ENCODE data around the gene PSMB5.

The PSMB5 gene

GRCh38 chr14:23034498-23035302, at the start of gene PSMB5:
Gene PSMB5 (minus strand): TSS chr14:23034900. CDS start chr14:23034881, 19 bp downstream.
- peak; percentile 75 for DNase-seq

- no peak for DNase-seq
These were observed 45.8 kb upstream of the PSMB5 start for GRCh38 chr14:23080474-23080873.

- no peak for DNase-seq
These were observed 45.0 kb upstream of the PSMB5 start for GRCh38 chr14:23079716-23080115.

- no peak for DNase-seq
These were observed 44.0 kb upstream of the PSMB5 start for GRCh38 chr14:23078692-23079116.

- DNase-seq: no peak
These were observed 43.3 kb upstream of the PSMB5 start for GRCh38 chr14:23077962-23078361.

GRCh38 chr14:23076785-23077408, 42.2 kb upstream of the PSMB5 start:
- DNase-seq: no peak

GRCh38 chr14:23074906-23075305, 40.2 kb upstream of the PSMB5 start:
- no peak for DNase-seq

GRCh38 chr14:23071921-23072539, 37.3 kb upstream of the PSMB5 start:
- no peak for DNase-seq

GRCh38 chr14:23071244-23071920, 36.7 kb upstream of the PSMB5 start:
- peak; percentile 71 for DNase-seq

GRCh38 chr14:23070262-23071129, 35.8 kb upstream of the PSMB5 start:
- no peak for DNase-seq

GRCh38 chr14:23069413-23069806, 34.7 kb upstream of the PSMB5 start:
- no peak for DNase-seq

GRCh38 chr14:23068789-23069412, 34.2 kb upstream of the PSMB5 start:
- DNase-seq: peak; percentile 55

- DNase-seq: no peak
These were observed 33.4 kb upstream of the PSMB5 start for GRCh38 chr14:23067847-23068788.

GRCh38 chr14:23066855-23067744, 32.4 kb upstream of the PSMB5 start:
- DNase-seq: no peak

- no peak for DNase-seq
These were observed 31.7 kb upstream of the PSMB5 start for GRCh38 chr14:23066368-23066767.

- DNase-seq: no peak
These were observed 28.9 kb upstream of the PSMB5 start for GRCh38 chr14:23063601-23064000.

- no peak for DNase-seq
These were observed 27.3 kb upstream of the PSMB5 start for GRCh38 chr14:23062002-23062401.

- no peak for DNase-seq
These were observed 26.0 kb upstream of the PSMB5 start for GRCh38 chr14:23060536-23061260.

Measured in stimulated activated CD4-positive, alpha-beta T cell treated with anti-CD3 and anti-CD28 coated beads, Interleukin-12 subunit alpha, Interleukin-12 subunit beta, amount 100 ng/mL, for 4 hours (primary cell).